ENCODE data around the gene FAM53B.

GRCh38 chr10:124722798-124723783 lies 21.1 kb downstream of the FAM53B start:
- TF ChIP-seq POLR2A (IDR thresholded peaks at IDR 0.05; ENCODE audit: low read length) (no peak), GATA1 (IDR thresholded peaks at IDR 0.05; ENCODE audit: low read depth, low read length) (no peak)

All from erythroblast (primary cell).